ENCODE data around the gene ENTPD3. TPM values are rescaled to one million over a fixed set of nuclear protein-coding genes. Genes with fewer than 3 reads are reported as not detected.

ENTPD3 gene
- total RNA-seq, 2 donors from 2014 or later = 12.2 to 17.1 TPM

DNA sequence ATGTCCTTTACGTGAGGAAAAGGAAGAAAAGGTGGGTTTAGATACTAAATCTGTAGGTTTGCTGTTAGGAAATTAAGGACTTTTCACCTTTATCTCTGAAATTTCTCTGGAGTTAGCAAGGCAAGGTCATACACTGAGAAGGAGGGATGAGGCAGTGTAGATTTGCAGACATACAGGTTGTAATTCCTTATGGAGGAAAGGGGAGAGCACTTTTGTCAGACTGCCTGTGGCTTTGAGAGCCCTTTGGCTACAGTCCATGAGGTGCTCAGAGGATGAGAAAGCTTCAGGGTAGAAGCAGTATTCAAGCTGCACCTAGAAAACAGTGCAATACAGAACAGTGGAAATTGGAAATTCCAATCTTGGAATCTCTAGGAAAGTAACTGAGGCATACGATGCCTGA lies 78.5 kb downstream of the ENTPD3 start:
- H3K36me3 ChIP-seq (replicated peaks in 1 of 2; ENCODE audit: insufficient read depth in 1 of 2, low read depth in 2 of 2) = peaks cover 0 to 12% of the 10 kb centered on the region in 2 donors
- TF ChIP-seq POLR2A (IDR thresholded peaks at IDR 0.05) = no peak
- TF ChIP-seq, protein P1, sequence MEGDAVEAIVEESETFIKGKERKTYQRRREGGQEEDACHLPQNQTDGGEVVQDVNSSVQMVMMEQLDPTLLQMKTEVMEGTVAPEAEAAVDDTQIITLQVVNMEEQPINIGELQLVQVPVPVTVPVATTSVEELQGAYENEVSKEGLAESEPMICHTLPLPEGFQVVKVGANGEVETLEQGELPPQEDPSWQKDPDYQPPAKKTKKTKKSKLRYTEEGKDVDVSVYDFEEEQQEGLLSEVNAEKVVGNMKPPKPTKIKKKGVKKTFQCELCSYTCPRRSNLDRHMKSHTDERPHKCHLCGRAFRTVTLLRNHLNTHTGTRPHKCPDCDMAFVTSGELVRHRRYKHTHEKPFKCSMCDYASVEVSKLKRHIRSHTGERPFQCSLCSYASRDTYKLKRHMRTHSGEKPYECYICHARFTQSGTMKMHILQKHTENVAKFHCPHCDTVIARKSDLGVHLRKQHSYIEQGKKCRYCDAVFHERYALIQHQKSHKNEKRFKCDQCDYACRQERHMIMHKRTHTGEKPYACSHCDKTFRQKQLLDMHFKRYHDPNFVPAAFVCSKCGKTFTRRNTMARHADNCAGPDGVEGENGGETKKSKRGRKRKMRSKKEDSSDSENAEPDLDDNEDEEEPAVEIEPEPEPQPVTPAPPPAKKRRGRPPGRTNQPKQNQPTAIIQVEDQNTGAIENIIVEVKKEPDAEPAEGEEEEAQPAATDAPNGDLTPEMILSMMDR (IDR thresholded peaks at IDR 0.05) = no peak
- H3K27me3 ChIP-seq = no peaks in the 10 kb centered on the region
- no peak for DNase-seq
- H3K4me1 ChIP-seq = peaks cover 4% of the 10 kb centered on the region
- ATAC-seq = no peak
- no peaks in the 10 kb centered on the region for H3K9me3 ChIP-seq
- no peak overlapping the region for H3K4me3 ChIP-seq
- WGBS, 2 donors = 82 to 90% methylated on average over 2 of the region's 2 CpGs
- intact Hi-C loops (cut with DNase I) = no loop called here
- no peak overlapping the region for H3K27ac ChIP-seq

DNA sequence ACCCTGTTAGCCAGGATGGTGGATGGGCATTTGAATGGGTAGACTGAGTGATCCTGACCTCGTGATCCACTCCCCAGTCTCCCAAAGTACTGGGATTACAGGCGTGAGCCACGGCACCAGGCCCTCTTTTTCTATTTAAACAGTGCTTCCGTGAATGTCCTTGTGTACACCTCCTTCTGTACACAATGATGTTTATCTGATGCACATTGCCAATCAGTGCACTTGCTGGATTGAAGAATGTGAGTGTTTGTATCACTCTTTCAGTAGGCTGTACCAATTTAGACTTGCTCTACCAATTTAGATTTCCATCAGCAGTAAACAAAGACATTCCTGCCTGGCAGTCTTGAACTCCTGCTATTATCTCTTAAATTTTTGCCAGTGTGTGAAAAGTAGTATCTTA lies 81.0 kb downstream of the ENTPD3 start:
- DNase-seq (no peak), ATAC-seq (no peak)
- Histone ChIP-seq H3K36me3 (replicated peaks in 1 of 2; ENCODE audit: insufficient read depth in 1 of 2, low read depth in 2 of 2) (peaks cover 0 to 8% of the 10 kb centered on the region in 2 donors), H3K27me3 (no peaks in the 10 kb centered on the region), H3K4me1 (no peaks in the 10 kb centered on the region), H3K4me3 (no peak overlapping the region), H3K27ac (no peak overlapping the region), H3K9me3 (no peaks in the 10 kb centered on the region)
- whole genome bisulfite sequencing, 2 donors = 32 to 52% methylated on average over 4 of the region's 4 CpGs
- no peak for TF ChIP-seq POLR2A (IDR thresholded peaks at IDR 0.05)
- TF ChIP-seq, protein P1 (IDR thresholded peaks at IDR 0.05) = no peak
- intact Hi-C loops (cut with DNase I) = no loop called here

DNA sequence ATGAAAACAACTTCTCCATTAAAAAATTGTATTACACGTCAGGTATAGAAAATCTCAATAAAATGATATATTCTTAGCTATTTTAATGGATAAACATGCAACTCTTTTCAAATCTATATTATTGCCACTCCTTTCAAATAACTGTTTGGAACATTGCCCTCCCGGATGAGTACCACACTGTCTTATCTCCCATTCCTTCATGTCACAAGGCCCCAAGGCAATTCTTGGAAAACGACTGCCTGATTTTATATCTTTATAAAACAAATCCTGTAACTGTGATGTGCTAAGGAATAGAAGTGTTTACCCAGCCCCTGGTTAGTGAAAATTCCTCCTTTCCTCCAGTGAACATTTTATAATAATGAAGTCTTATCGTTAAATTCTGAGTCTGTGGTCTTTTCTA lies 83.7 kb downstream of the ENTPD3 start:
- H3K4me3 ChIP-seq = no peak overlapping the region
- no peaks in the 10 kb centered on the region for H3K27me3 ChIP-seq
- TF ChIP-seq, protein P1 (IDR thresholded peaks at IDR 0.05) = no peak
- intact Hi-C loops (cut with DNase I) = no loop called here
- no peak for ATAC-seq
- no peaks in the 10 kb centered on the region for H3K36me3 ChIP-seq (replicated peaks in 1 of 2; ENCODE audit: insufficient read depth in 1 of 2, low read depth in 2 of 2)
- DNase-seq = no peak
- 72 to 74% methylated on average over 4 of the region's 4 CpGs for WGBS, 2 donors
- no peaks in the 10 kb centered on the region for H3K9me3 ChIP-seq
- H3K27ac ChIP-seq = no peak overlapping the region
- H3K4me1 ChIP-seq = no peaks in the 10 kb centered on the region

GRCh38 chr3:40476478-40477470 lies 89.8 kb downstream of the ENTPD3 start, which contains the start of gene ZNF619:
Gene ZNF619 (plus strand): TSS chr3:40477122. CDS start chr3:40477980, 858 bp downstream.
- H3K9me3 ChIP-seq = no peaks in the 10 kb centered on the region
- H3K36me3 ChIP-seq (replicated peaks in 1 of 2; ENCODE audit: insufficient read depth in 1 of 2, low read depth in 2 of 2) = peaks cover 0 to 4% of the 10 kb centered on the region in 2 donors
- intact Hi-C loops (cut with DNase I) = no loop called here
- TF ChIP-seq, protein P1 (IDR thresholded peaks at IDR 0.05) = peak in 1 of 7 experiments; percentile 2
- peak in 2 of 3 donors; percentile 62 to 71 for TF ChIP-seq POLR2A (IDR thresholded peaks at IDR 0.05)
- no peaks in the 10 kb centered on the region for H3K27me3 ChIP-seq
- ATAC-seq (peak; percentile 98), DNase-seq (peak; percentile 77 to 84 (median 82))
- H3K4me3 ChIP-seq = peak within 1 kb of the TSS; percentile 24 to 59
- peaks cover 11% of the 10 kb centered on the region for H3K4me1 ChIP-seq
- peak within 1 kb of the TSS in 3 of 4 donors; percentile 50 to 80 (median 59) for H3K27ac ChIP-seq
- WGBS, 2 donors = 6 to 7% methylated on average over 46 to 48 of the region's 48 CpGs

All from body of pancreas (tissue), 4 donors.